ENCODE measurements around the gene COL6A3.

The COL6A3 gene

DNA sequence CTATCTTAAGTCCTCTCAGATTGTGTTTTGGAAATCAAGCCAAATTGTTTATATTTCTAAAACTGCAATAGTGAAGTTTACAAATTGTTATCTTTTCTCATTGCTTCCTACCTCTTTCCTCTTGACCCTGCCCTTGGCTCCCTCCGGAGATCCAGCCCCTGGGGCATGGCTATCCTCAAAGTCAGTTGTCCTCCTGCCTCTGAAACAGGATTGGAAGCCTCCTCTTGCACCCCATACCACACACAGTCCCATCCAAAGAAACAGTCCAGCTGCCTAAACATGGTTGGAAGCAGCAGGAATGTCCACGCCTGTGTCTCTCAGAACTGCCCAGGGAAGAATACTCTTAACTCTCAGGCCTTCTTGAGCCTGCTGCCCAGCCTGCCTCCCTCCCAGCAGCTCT lies 30.1 kb upstream of the COL6A3 start:
- no peak for DNase-seq (ENCODE audit: low read depth in 3 of 3, low spot score in 1 of 3)

DNA sequence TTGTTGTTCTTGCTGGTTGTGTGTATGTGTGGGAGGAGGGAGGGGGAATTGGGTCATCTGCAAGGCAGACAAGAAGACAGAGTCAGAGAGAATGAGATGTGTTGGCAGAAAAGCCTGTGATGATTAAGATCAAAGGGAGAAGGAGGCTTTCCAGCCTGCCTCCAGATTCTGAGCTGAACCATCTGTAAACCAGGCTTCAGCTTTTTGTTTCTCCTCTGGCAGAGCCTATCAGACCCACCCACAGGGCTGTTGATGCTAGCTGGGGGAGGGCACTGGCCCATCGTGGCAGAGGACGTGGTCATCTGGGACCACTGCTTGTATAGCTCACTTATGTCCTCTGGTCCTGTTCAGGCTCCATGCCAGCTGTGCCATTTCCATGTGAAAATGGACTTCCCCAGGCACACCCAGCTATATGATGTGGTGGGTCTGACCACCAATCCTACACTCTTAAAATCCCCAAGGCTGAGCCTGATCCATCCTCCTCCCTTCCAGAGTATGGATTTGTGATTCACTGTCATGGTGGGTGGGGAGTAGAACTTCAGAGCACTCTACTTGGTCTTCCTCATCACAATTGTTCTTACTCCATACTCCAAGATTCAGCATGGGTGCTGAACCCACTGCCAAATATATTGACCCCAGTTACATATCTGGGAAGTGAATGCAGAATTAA lies 27.8 kb upstream of the COL6A3 start:
- no peak for DNase-seq (ENCODE audit: low read depth in 3 of 3, low spot score in 1 of 3)

DNA sequence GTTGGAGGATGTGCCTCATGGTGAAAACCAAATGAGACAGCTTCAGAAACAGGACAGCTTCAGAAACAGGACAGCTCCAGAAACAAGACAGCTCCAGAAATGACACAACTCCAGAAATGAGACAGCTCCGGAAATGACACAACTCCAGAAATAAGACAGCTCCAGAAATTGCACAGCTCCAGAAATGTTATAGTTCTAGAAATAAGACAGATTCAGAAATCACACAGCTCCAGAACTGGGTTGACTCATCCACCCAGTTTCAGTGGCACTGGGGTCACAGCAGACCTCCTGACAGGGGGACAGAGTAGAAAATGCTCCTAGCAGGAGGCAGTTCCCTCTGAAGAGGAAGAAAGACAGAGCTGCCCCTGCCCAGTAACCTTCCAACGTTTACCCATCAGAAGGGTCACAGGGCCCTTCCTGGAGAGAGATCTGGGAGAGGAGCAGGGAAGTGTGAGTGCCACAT lies 26.9 kb upstream of the COL6A3 start:
- DNase-seq (ENCODE audit: low read depth in 3 of 3, low spot score in 1 of 3): no peak

DNA sequence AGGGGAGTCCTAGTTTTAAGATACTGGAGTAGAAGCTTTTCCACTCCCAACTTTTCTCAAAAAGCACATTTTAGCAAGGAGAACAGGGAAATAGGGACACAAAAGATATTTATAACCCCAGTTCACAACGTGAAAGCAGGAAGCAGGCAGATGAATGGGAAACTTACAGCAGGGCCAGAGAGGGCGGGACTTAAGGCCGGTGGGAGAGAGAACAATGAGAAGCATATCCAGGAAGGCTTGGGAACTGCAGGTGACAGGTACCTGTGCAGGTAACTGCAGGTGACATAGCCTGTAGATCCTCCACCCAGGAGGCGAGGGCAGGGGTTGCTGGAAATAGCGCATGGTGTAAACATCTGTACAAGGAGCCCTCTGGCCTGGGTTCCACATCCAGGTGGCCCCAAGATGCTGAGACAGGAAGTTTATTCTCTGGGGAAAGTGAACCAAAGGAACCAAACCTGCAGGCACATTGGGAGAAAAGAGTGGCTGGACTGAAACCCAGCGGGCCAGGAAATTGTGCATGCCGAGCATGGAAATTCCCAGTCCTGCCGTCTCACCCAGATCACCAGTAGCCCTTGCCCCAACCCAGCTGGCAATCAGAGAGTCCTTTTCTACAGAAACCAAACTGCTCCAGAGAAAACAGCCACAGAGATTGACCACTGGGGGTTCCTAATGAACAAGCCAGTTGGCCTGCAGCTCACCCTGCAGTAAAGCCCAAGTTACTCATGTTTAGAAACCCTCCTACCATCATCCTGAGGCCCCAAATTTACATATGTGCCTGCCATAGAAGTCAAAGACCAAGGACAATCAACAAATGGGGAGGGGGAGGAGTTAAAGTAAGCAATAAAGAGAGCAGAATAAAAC lies 24.3 kb upstream of the COL6A3 start:
- no peak for DNase-seq (ENCODE audit: low read depth in 3 of 3, low spot score in 1 of 3)

DNA sequence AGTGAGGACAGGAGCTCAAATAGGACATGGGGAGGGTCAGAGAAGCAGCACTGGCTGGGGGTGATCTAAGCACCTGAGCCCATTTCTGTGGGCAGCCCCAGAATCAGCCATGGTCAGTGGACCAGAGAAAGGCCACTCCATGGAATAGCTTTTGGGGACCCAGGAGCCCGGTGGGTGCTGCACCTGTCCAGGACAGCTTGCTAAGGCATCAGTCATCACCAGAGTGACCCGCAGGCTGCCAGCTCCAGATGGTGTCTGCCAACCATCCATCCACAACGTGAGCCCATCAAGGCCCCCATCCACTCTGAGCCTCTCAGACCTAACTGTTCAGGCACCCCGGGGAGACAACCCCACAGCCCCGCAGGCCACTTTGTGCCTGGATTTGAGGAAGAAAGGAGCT lies 23.6 kb upstream of the COL6A3 start:
- no peak for DNase-seq (ENCODE audit: low read depth in 3 of 3, low spot score in 1 of 3)

DNA sequence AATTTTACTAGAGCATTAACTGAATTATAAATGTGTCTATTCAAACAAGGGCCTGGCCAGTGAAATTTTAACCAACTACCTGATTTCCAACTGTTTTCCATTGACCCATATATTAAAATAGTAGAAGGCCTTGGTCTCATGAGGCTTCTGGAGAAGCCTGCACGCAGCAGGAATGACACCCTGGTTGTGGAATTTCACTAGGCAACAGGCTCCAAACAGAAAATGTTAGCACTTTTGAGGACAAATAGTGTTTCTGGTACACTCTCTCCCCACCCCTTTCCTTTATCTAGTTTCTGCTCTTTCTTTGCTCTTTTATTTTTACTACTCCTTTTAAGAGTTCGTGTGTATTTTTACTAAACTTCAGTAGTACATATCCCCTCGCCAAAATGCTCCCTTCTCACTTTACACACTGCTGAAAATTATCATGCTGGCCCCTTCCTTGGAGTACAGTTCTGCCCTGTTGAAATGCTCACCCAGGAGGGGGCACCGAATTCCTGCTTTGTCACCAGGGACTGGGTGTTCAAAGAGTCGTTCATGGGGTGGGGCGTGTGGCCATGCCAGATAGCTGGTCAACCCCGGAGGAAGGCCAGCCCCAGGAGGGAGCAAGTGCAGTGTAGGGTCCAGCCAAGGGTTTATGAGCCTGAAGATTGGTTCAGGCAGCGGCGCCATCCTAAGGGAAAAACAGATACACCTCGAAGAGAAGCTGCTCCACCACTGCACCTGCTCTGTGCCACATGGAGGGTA lies 22.1 kb upstream of the COL6A3 start:
- DNase-seq (ENCODE audit: low read depth in 3 of 3, low spot score in 1 of 3): no peak

DNA sequence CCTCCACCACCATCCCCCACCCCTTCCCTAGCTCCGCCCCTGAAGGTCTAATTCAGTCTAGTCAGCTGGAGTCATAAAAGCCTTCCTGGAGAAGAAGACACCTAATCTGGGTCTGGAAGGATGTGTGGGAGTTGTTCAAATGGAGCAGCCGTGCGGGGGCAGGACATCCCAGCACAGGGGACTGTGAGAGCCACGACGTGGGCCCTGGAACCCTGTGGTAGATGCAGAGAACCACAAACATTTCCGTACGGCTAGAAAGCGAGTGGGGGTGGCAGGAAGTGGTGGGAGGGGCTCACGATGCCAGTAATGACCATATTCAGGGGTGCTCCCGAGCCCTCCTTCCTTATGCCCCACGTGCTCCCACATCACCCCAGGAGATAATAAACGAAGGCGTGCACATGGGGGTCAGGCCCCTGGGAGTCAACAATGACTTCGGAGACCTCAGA lies 20.9 kb upstream of the COL6A3 start:
- DNase-seq (ENCODE audit: low read depth in 3 of 3, low spot score in 1 of 3): peak; percentile 51 to 63 (median 51)

DNA sequence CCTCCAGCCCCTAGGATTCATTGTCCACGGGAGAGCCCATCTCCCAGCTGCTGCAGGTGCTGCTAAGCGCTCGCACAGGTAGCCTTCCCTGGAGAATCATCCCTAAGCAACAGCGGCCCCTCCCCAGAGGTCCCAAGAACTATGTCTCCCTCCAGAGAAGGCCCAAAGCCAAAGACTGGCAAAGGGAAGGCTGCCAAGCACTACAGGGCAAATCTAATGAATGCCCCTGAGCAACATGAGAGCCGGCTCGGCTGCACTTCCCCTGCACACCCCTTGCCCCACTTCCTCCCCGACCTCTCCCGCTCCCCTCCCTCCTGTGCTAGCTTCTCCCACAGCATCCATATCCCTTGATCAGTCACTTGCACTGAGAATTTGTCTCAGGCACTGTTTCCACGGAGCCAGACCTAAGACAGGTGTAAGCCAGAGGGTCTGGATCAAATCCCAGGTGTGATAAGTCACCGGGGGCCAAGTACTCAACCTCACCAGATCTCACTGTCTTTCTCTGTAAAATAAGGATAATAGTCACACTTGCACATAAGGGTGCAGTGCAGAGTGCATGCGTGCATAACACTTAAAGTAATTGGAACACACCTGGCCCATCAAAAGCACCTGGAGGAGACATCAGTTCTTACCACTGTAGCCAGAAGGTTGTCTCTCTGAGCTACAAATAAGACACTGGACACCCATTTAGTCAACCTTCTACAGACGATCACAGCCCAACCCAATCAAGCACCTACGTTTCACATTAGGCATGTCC lies 20.1 kb upstream of the COL6A3 start:
- no peak for DNase-seq (ENCODE audit: low read depth in 3 of 3, low spot score in 1 of 3)

DNA sequence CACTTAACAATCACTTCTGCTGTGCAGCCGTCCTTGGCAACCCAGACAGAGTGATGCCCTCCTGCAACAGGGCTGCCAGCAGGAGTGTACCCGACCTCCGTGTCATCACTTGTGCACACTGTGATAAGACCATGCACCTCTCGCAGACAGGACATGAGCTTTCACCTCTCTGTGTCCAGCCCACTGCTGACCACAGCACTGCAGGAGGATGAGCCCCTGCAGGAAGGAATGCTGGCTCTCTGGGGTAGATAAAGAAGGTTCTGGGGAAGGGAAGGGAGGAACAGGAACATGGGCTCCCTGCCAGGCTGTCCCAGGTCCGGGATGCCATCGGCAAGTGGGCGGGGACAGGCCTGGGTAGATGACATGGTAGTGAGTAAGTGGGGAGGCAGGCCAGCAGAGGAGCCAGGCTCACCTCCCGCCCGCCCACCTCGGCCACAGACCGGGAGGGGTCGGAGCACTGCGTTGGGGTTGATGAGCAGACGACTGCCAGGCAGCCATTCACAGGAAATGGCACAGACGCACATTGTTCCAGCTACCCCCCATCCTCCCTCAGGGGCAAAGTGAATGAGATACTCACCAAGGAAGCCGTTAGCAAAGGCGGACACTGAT lies 18.6 kb upstream of the COL6A3 start:
- peak; percentile 60 to 75 (median 73) for DNase-seq (ENCODE audit: low read depth in 3 of 3, low spot score in 1 of 3)

DNA sequence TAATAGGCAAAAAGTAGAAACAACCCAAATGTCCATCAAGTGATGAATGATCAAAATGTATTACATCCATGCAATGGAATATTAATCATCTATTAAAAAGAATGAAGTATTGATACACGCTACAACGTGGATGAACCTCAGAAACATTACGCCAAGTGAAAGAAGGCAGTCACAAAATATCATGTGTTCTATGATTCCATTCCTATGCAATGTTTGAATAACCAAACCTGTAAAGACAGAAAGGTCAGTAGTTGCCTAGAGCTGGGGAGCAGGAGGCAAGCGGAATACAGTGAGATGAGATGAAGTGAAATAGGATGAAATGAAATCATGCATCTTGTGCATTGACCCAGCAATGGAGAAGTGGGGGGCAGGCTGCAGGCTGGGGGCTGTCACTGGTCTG lies 17.9 kb upstream of the COL6A3 start:
- no peak for DNase-seq (ENCODE audit: low read depth in 3 of 3, low spot score in 1 of 3)

DNA sequence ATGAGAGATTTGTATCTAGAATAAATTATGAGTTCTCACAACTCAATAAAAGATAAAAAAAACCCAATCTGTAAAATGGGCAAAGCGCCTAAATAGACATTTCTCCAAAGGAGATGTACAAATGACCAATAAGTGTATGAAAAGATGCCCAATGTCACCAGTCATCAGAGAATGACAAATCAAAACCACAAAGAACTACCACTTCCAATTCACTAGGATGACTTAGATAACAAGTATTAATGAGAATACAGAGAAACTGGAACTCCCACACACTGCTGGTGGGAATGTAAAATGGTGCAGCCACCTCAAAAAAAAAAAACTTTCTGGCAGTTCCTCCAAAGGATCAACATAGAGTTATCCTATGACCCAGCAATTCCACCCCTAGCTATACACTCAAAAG lies 17.4 kb upstream of the COL6A3 start:
- DNase-seq (ENCODE audit: low read depth in 3 of 3, low spot score in 1 of 3): no peak

DNA sequence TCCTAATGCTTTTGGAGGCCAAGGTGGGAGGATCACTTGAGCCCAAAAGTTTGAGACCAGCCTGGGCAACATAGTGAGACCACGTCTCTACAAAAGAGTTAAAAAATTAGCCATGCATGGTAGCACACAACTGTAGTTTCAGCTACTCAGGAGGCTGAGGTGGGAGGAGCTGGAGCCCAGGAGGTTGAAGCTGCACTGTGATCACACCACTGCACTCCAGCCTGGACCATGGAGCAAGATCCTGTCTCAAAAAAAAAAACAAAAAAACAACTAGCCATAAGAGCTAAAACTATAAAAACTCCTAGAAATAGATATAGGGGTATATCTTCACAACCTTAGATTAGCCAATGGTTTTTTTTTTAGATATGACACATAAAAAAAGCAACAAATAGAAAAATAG lies 16.9 kb upstream of the COL6A3 start:
- DNase-seq (ENCODE audit: low read depth in 3 of 3, low spot score in 1 of 3): no peak

DNA sequence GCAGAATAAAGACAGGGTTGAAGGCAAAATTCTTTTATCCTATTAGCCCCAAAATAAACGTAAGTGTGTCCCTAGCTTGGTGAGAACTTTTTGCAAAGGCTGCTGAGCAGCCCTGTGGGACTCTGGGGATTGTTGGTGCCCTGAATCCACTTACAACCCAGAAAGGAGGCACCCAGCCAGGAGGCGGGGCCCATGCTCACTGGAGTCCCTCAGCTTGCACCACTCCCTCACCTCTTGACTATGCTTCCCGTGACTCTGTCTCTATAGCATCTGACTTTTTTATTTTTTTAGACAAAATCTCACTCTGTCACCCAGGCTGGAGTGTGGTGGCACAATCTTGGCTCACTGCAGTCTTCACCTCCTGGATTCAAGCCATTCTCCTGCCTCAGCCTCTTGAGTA lies 15.8 kb upstream of the COL6A3 start:
- DNase-seq (ENCODE audit: low read depth in 3 of 3, low spot score in 1 of 3): no peak

DNA sequence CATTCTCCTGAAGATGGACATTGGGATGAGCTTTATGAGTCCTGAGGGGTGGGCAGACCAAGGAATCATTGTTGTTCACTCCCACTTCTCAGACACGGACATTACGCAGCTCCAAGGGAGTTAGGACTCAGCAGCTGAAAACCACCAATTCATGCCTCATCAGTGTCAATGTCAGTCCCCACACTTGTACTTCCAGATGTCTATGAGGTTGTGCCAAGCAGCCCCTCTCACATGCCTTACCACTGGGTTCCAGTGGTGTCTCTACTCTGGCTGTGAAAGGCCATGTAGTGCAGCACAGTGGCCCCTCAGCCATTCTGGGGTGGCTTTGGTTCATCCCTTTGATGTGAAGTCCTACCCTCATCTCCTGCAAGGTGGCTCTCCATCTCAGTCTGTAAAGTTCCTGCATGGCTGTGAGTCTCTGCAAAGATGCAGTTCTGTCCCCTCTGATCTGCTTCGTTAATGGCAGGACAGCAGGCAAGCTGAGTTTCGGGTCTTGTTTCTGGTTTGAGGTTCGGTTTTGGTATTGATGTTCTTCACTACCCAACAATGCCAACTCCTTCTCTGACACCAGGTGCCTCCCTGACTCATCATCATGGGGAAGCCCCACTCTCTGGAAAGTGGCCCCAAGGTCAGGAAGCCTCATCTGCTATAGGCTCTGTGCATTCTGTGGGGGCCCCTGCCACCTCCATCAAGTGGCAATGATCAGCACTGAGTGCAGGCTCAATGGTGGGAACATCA lies 14.0 kb upstream of the COL6A3 start:
- DNase-seq (ENCODE audit: low read depth in 3 of 3, low spot score in 1 of 3): peak; percentile 36 to 59 (median 38)

DNA sequence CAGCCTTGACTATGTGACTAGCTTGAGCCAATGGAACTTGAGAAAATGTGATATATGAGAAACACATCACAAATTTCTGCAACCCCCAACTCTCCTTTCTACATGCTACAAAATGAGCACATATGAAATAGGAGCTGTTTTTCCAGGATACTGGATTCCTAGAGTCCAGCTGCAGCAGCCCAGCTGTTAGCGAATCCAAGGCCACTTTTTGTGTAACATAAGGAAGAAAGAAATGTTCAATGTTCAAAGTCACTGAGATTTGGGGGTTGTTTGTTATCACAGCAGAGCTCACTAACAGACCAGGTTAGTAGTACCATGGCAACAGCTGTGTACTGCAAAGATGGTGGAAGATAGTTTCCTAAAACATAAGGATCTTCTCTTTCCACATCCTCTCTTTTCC lies 12.6 kb upstream of the COL6A3 start:
- no peak for DNase-seq (ENCODE audit: low read depth in 3 of 3, low spot score in 1 of 3)

DNA sequence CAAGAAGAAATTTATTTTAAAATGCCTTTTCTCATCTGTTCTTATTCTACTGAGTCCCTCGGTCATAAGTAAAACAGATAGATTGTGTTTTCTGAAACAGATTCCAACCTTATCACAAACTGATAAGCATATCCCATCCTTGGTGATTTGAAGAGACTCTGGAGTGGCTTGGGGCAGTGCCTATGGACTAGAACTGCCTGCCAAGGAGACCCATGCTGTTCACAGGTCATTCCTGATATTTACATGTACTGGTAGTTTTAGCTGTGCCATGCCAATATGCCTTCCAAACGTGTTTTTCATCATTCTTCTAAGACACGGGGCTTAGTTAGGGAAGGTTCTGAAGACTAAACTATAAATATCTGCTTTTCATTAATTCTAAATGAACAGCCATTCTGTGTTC lies 11.4 kb upstream of the COL6A3 start:
- DNase-seq (ENCODE audit: low read depth in 3 of 3, low spot score in 1 of 3): no peak

DNA sequence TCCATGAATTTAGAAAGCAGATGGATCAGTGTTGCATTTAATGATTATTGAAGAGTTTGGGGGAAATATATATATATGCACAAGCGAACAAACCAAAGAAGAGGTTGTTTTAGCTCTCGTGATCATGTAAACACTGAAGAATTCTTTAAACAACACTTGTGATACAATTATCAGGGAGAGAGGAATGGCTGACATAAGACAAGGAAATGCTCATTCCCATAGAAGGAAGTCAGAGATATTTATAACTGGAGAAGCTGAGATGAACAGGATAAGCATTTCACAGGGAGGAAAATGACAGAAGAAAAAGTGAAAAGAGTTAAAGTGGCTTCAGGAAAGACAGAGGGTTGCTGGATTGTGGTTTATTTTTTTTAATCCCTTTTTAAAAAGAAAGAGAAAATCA lies 10.6 kb upstream of the COL6A3 start:
- no peak for DNase-seq (ENCODE audit: low read depth in 3 of 3, low spot score in 1 of 3)

DNA sequence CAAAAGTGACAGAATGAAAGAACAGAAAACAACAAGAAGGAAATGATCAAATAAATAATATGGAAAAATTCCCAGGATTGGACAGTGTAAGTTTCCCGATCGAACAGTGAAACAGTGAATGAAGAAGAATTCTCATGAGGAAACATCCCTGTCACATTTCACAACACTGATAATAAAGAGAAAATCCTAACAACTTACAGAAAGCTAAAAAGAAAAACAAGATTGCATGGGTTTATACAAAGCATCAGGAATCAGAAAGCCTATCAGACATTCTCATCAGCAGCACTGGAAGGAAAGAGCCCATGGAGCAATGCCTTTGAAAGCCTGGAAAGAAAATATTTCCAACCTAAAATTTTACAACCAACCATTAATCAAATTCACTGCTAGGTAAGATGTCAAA lies 9.9 kb upstream of the COL6A3 start:
- DNase-seq (ENCODE audit: low read depth in 3 of 3, low spot score in 1 of 3): no peak

DNA sequence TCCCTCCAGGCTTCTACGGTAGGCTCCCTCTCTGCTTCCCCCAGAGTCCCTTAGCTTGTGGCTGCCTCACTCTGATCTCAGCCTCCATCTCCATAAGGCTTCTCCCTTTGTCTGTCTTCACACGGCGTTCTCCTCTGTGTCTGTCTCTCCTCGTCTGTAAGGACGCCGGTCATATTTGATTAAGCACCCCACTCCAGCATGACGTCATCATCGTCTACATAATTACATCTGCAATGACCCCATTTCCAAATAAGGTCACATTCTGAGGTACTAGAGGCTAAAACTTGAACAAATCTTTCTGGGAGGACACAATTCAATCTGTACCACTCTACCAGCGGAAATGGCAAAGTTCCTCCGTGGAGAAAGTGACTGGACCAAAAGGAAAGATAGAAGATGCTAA lies 8.3 kb upstream of the COL6A3 start:
- DNase-seq (ENCODE audit: low read depth in 3 of 3, low spot score in 1 of 3): no peak

DNA sequence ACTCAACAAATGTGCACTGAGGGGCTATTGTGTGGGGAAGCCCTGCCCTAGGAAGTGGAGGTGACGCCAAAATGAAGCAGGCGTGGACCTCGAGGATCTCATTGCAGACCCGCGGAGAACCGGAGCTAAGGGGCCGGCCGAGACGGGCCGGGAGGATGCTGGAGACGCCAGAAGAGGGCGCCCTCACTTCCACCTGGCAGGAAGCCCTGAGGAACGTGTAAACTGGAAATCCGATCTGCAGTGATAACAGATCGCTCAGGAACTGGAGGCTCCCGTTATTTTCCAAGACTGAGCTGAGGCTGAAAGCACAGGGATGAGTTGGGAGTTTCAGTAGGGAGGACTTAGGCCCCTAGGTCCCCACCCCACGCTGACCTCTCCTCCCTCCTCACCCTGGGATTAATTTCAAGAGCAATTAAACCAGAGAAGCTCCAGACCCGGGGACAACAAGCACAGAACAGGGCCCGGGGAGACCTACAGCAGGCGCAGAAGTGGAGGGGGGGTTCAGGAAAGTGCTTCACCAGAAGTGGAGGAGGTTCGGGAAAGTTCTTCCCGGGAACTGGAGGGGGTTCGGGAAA lies 7.7 kb upstream of the COL6A3 start:
- DNase-seq (ENCODE audit: low read depth in 3 of 3, low spot score in 1 of 3): peak; percentile 44 to 76 (median 70)
